T47D (cell line): Measurements from ENCODE around the gene CNPY4.

Experiments used
- DNase-seq, 2 experiments: peaks; one replicate each; pipeline versions ENCODE4 v3.0.0 to v3.0.0-alpha.2; 2011 to 2012; ENCODE audit warnings: low read depth in 1 of 2, low spot score in 1 of 2
- JUND ChIP-seq: IDR thresholded peaks from 2 replicates; pipeline ENCODE4 v1.6.1; 2012; ENCODE audit warnings: low read depth
- in situ Hi-C: cut with HindIII; loops from 2 replicates; pipeline ENCODE4 v1.10.0; 2016; ENCODE audit warnings: low sequenced_read_pairs, low pct_unique_long_range_greater_than_20kb

Gene CNPY4

GRCh38 chr7:100098913-100099312, 20.5 kb upstream of the CNPY4 start:
- no peak for DNase-seq
- in situ Hi-C loops = no loop called here
- TF ChIP-seq JUND = no peak

- TF ChIP-seq JUND = no peak
These were observed 20.0 kb upstream of the CNPY4 start for GRCh38 chr7:100099452-100099851.

GRCh38 chr7:100100420-100101015, 18.9 kb upstream of the CNPY4 start:
- TF ChIP-seq JUND = no peak
- DNase-seq = peak; percentile 88 to 96
- in situ Hi-C loops = no loop called here

More at GRCh38 chr7:100099452-100099851, 20.0 kb upstream of the CNPY4 start:
- DNase-seq = no peak
- in situ Hi-C loops = no loop called here

DNA sequence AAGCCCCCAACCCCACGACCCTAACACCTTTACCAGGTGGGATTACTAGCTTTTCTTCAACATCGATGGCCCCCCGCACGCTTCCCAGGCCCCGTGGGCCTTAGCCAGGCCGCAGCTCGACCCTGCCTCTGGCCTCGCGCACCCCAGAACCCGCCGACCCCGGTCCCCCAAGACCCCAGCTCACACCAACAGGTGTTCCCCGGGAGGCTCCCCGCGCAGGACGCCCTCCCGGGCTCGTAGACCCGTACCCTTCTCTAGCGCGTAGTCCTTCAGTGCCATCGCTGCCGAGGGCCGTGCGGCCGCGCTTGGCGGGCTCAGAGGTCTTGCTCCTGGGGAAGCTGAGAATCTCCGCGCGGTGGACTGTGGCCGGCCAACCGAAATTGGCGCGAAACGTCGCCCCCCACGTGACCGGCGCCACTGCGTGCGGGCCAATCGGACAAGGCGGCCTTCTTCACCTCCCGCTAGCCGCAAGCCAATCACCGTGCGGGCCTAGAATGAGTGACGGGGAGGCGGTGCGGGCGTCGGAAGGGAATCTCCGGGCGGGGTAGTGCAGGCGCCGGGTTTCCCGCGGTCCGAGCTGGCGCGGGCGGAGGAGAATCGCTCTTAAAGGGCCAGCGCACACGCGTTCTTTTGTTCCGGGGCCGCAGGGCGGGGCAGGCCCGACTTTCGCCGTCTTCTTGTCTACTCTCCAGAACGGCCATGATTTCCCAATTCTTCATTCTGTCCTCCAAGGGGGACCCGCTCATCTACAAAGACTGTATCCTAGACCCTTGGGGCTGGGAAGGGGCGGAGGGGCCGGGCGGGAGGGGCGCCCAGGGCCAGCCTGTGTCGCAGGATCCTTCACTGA, 18.2 kb upstream of the CNPY4 start, which contains the start of the genes AP4M1 and MCM7:
TSS of gene AP4M1 (plus strand) at position 628 of the 847 bp plus-strand sequence. CDS start at position 700, 72 bp downstream.
TSS of gene MCM7 (minus strand) at position 382 of the 847 bp plus-strand sequence. CDS start at position 279, 103 bp downstream.
- DNase-seq = peak; percentile 92 to 99
- TF ChIP-seq JUND = no peak
- in situ Hi-C loops = no loop called here

- in situ Hi-C loops = no loop called here
- DNase-seq = no peak
- no peak for TF ChIP-seq JUND
These were observed 16.2 kb upstream of the CNPY4 start for GRCh38 chr7:100102950-100103840.

- in situ Hi-C loops = no loop called here
- no peak for DNase-seq
- no peak for TF ChIP-seq JUND
These were observed 13.9 kb upstream of the CNPY4 start for GRCh38 chr7:100105534-100105933.

- in situ Hi-C loops = no loop called here
- no peak for TF ChIP-seq JUND
These were observed 12.8 kb upstream of the CNPY4 start for GRCh38 chr7:100106633-100107032.

GRCh38 chr7:100107125-100107737, 12.2 kb upstream of the CNPY4 start:
- no peak for TF ChIP-seq JUND
- DNase-seq = no peak
- in situ Hi-C loops = no loop called here

More at GRCh38 chr7:100106633-100107032, 12.8 kb upstream of the CNPY4 start:
- DNase-seq = no peak

- in situ Hi-C loops = no loop called here
- DNase-seq = no peak
- TF ChIP-seq JUND = no peak
These were observed 11.5 kb upstream of the CNPY4 start for GRCh38 chr7:100107890-100108289.

DNA sequence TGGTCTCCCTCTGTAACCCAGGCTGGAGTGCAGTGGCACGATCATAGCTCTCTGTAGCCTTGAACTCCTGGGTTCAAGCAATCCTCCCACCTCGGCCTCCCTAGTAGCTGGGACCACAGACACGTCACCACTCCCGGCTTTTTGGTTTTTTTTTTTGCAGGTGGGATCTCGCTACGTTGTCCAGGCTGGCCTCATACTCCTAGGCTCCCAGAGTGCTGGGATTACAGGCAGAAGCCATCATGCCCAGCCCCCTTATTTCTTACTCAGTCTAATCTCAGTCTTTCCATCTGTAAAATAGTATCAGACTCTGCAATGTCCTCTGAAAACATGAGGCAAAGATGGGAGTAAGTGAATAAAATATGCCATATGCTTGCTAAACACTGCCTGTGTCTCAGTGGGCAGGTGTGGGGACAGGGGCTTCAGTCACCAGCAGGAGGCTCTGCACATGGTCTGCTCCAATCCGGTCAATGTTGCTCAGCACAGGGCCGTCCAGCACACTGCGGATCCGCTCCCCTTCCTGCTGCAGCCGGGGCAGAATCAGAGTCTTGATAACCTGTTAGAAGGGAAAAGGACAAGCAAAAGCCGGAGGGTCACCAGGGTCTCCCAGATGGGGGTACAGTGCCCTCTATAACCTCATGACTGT, 9.8 kb upstream of the CNPY4 start:
- in situ Hi-C loops = no loop called here
- no peak for DNase-seq
- no peak for TF ChIP-seq JUND

GRCh38 chr7:100111156-100111555, 8.3 kb upstream of the CNPY4 start:
- no peak for TF ChIP-seq JUND
- DNase-seq = no peak
- in situ Hi-C loops = no loop called here
